Astrocyte (in vitro differentiated cells and primary cell): ENCODE measurements around the gene NFE2L1.
"Not testable (repeated sequence)": the region's sequence is repeated elsewhere in the genome, so short reads cannot be mapped to it uniquely, and the experiment has no call there.

ENCODE experiments used
- EZH2 ChIP-seq: IDR thresholded peaks from 2 replicates; pipeline ENCODE4 v1.6.1; 2012; ENCODE audit warnings: mild to moderate bottlenecking, low read length, inconsistent platforms; ENCODE audit not compliant: insufficient read depth
- TF ChIP-seq, protein P1 (sequence below): IDR thresholded peaks from 2 replicates; pipeline ENCODE4 v1.5.1; 2011; ENCODE audit warnings: low read depth, mild to moderate bottlenecking, inconsistent platforms, low read length, moderate library complexity; ENCODE audit not compliant: insufficient read depth

GRCh38 chr17:48034734-48035133 lies 13.4 kb upstream of the NFE2L1 start:
- TF ChIP-seq, protein P1, sequence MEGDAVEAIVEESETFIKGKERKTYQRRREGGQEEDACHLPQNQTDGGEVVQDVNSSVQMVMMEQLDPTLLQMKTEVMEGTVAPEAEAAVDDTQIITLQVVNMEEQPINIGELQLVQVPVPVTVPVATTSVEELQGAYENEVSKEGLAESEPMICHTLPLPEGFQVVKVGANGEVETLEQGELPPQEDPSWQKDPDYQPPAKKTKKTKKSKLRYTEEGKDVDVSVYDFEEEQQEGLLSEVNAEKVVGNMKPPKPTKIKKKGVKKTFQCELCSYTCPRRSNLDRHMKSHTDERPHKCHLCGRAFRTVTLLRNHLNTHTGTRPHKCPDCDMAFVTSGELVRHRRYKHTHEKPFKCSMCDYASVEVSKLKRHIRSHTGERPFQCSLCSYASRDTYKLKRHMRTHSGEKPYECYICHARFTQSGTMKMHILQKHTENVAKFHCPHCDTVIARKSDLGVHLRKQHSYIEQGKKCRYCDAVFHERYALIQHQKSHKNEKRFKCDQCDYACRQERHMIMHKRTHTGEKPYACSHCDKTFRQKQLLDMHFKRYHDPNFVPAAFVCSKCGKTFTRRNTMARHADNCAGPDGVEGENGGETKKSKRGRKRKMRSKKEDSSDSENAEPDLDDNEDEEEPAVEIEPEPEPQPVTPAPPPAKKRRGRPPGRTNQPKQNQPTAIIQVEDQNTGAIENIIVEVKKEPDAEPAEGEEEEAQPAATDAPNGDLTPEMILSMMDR, result not testable (repeated sequence)
- not testable (repeated sequence) for TF ChIP-seq EZH2
